Vagina (tissue), 2 donors: ENCODE data around the gene GSTT4. TPM values are rescaled to one million over a fixed set of nuclear protein-coding genes. Genes with fewer than 3 reads are reported as not detected.

ENCODE experiments used
- DNase-seq, 2 donors: peaks; one replicate each; pipeline ENCODE4 v3.0.0-alpha.2; 2017; ENCODE audit errors: extremely low spot score in 2 of 2
- H3K27ac ChIP-seq: fragments of 200-600 bp; sonication (generic); one replicate; pipeline ENCODE4 v1.5.1; 2019
- H3K27me3 ChIP-seq: fragments of 200-600 bp; sonication (generic); one replicate; pipeline ENCODE4 v1.5.1; 2019
- H3K36me3 ChIP-seq, 2 donors: fragments of 200-600 bp; sonication (generic); one replicate each; pipeline ENCODE4 v1.5.1; 2017 to 2019
- H3K4me1 ChIP-seq: fragments of 200-600 bp; sonication (generic); one replicate; pipeline ENCODE4 v1.5.1; 2019
- H3K4me3 ChIP-seq, 2 donors: fragments of 200-600 bp; sonication (generic); 1 replicate in 1 of 2; 2 replicates in 1 of 2; pipeline ENCODE4 v1.5.1; 2016 to 2019
- H3K9me3 ChIP-seq: fragments of 200-600 bp; sonication (generic); one replicate; pipeline ENCODE4 v1.5.1; 2019
- POLR2A ChIP-seq, 2 donors: fragments of 450-650 bp; IDR thresholded peaks; one replicate each; pipeline ENCODE4 v1.6.1; 2017; ENCODE audit warnings: antibody characterized with exemption in 2 of 2, mild to moderate bottlenecking in 2 of 2, moderate library complexity in 2 of 2
- POLR2AphosphoS5 ChIP-seq, 2 donors: sonication (generic); formaldehyde crosslinking; IDR thresholded peaks; one replicate each; pipeline ENCODE4 v1.9.0; 2017; ENCODE audit warnings: antibody characterized with exemption in 2 of 2, mild to moderate bottlenecking in 2 of 2, low read depth in 1 of 2; ENCODE audit not compliant: insufficient read depth in 1 of 2
- intact Hi-C: fragments of 100-400 bp; cut with DNase I; formaldehyde crosslinking; loops from one replicate; pipeline ENCODE4 v1.15.1; 2023
- total RNA-seq: library from RNA; depleted of rRNA; stranded (reverse); fragments of >200 nt; gene quantifications from one replicate; pipeline ENCODE4 v1.2.3, GENCODE V29; 2016
- TF ChIP-seq, protein P1 (sequence below), 3 experiments: fragments of 450-650 bp in 2 of 3; fragments of 200-600 bp in 1 of 3; sonication (generic) in 1 of 3; IDR thresholded peaks; one replicate each; pipeline ENCODE4 v1.5.1; 2017 to 2019; ENCODE audit warnings: antibody characterized with exemption in 3 of 3, mild to moderate bottlenecking in 2 of 3, moderate library complexity in 2 of 3

GSTT4 gene
- total RNA-seq, 1 donor from 2014 or later: not detected

DNA sequence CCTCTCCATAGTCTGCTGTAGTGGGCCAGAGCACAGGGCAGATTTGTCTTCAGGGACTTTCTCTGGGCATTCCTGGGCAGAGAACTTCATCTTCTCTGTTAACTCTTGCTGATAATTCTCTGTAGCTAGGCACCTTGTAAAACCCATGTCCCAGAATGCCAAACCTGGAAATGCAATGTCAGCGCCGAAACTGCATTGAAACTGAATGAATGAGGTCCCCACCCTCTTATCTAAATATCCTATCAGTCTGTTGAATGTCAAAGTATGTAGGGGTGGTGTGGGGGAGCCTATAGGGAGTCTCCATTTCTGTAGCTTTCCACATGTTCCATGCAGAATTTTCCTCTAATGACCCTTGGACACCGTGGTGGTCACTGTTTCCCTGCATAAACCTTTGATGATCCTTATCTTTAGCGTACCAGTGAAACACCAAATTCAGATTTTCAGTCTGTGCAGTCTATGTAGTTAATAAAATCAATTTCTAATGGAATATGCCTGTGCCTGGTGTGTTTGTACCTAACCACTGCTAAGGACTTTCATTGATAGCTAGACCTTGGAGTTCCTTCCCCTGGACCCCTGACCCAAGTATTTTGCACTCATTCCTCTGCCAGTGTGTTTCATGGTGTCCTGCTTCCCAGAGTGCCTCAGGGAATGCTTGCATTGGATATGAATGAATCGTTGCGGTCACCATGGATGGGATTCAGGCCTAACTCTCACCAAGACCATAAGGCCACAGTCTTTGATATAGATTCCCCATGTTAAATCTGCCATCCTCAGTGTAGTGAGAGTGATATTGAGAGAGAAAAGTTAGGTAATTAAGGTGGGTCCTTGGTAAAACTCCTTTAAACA, 3.4 kb upstream of the GSTT4 start:
- no peaks in the 10 kb centered on the region for H3K27me3 ChIP-seq
- DNase-seq: no peak
- H3K4me1 ChIP-seq: peaks cover 15% of the 10 kb centered on the region
- TF ChIP-seq POLR2A (IDR thresholded peaks at IDR 0.05): no peak
- TF ChIP-seq POLR2AphosphoS5 (IDR thresholded peaks at IDR 0.05; ENCODE audit: insufficient read depth in 1 of 2, low read depth in 1 of 2): no peak
- TF ChIP-seq, protein P1, sequence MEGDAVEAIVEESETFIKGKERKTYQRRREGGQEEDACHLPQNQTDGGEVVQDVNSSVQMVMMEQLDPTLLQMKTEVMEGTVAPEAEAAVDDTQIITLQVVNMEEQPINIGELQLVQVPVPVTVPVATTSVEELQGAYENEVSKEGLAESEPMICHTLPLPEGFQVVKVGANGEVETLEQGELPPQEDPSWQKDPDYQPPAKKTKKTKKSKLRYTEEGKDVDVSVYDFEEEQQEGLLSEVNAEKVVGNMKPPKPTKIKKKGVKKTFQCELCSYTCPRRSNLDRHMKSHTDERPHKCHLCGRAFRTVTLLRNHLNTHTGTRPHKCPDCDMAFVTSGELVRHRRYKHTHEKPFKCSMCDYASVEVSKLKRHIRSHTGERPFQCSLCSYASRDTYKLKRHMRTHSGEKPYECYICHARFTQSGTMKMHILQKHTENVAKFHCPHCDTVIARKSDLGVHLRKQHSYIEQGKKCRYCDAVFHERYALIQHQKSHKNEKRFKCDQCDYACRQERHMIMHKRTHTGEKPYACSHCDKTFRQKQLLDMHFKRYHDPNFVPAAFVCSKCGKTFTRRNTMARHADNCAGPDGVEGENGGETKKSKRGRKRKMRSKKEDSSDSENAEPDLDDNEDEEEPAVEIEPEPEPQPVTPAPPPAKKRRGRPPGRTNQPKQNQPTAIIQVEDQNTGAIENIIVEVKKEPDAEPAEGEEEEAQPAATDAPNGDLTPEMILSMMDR (IDR thresholded peaks at IDR 0.05): no peak
- H3K9me3 ChIP-seq: no peaks in the 10 kb centered on the region
- no peaks in the 10 kb centered on the region for H3K36me3 ChIP-seq
- no peak overlapping the region for H3K4me3 ChIP-seq
- intact Hi-C loops: loop anchor here (5.0 kb wide), 1 partner anchor 71 kb away; no protein-coding TSS in a partner anchor
- no peak overlapping the region for H3K27ac ChIP-seq

DNA sequence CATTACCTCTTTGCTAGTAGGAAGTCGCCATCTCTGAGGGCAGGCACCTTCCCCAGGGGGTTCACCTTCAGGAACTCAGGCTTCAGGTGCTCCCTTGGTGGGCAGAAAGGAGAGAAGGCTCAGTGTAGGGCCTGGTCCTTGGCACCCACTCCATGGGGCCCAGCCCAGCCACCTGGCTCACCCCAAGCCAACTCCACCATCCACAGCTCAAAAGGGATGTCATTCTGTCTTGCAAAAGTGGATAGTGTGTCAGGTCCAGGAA, 2.7 kb upstream of the GSTT4 start:
- intact Hi-C loops: loop anchor here (5.0 kb wide), 1 partner anchor 71 kb away; no protein-coding TSS in a partner anchor
- DNase-seq: no peak

DNA sequence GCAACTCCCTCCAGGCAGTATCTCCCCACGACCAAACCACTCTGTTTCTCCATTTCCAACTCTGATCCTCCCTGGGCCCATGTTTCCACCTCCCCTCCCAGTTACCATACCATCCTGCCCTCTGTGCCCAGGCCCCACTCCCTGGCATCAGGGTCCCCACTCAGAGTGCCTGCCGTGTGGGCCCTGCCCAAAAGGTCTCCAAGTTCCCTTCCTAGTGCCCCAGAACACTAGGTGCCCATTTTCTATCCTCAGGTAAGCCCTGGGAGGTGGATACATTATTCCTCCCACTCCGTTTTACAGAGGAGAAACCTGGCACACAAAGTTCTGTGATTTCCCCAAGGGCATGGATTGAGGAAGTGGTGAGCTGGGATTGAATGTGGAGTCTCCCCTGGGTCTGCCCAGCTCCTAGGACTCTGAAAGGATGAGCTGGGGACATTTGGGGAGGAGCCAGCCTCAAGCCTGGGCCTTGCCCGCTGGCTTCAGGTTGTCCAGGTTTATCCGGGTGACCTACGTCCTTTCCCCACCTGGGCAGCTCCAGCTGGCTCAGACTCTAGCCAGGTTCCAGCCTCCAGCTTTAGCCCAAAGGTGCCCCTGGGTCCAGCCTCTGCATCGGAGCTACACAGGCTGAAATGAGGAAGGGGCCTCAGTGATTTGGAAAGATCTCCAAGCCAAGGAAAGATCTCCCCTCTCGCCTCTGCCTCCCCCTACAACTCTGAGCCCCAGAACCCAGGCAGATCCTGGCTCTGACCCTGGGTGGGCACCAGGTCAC, 2.2 kb upstream of the GSTT4 start:
- Histone ChIP-seq H3K27ac (no peak overlapping the region), H3K36me3 (no peaks in the 10 kb centered on the region), H3K27me3 (no peaks in the 10 kb centered on the region), H3K9me3 (no peaks in the 10 kb centered on the region), H3K4me1 (peaks cover 11% of the 10 kb centered on the region), H3K4me3 (no peak overlapping the region)
- TF ChIP-seq POLR2AphosphoS5 (IDR thresholded peaks at IDR 0.05; ENCODE audit: insufficient read depth in 1 of 2, low read depth in 1 of 2): no peak
- no peak for TF ChIP-seq POLR2A (IDR thresholded peaks at IDR 0.05)
- TF ChIP-seq, protein P1 (IDR thresholded peaks at IDR 0.05): no peak
- intact Hi-C loops: loop anchor here (5.0 kb wide), 1 partner anchor 70 kb away; no protein-coding TSS in a partner anchor
- DNase-seq: no peak

More for the DNA sequence above, 2.7 kb upstream of the GSTT4 start:
- no peaks in the 10 kb centered on the region for H3K9me3 ChIP-seq
- H3K27ac ChIP-seq: no peak overlapping the region
- H3K4me3 ChIP-seq: no peak overlapping the region
- no peaks in the 10 kb centered on the region for H3K27me3 ChIP-seq
- no peaks in the 10 kb centered on the region for H3K36me3 ChIP-seq
- peaks cover 15% of the 10 kb centered on the region for H3K4me1 ChIP-seq
- TF ChIP-seq, protein P1 (IDR thresholded peaks at IDR 0.05): no peak
- no peak for TF ChIP-seq POLR2A (IDR thresholded peaks at IDR 0.05)
- no peak for TF ChIP-seq POLR2AphosphoS5 (IDR thresholded peaks at IDR 0.05; ENCODE audit: insufficient read depth in 1 of 2, low read depth in 1 of 2)

DNA sequence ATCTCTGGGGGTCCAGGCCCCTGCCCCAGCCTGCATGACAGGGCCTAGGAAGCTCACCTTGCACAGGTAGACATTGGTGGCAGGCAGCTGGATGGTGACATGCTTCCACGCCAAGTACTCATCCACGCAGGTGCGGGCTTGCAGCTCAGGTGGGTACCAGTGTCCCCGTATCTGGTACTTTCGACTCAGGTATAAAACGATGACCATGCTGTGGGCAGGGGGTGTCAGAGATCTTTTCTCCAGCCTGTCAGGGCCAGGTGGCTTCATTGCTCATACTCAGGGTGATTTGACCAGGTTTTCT, 1.6 kb upstream of the GSTT4 start:
- Histone ChIP-seq H3K27ac (no peak overlapping the region), H3K27me3 (no peaks in the 10 kb centered on the region), H3K4me3 (no peak overlapping the region), H3K4me1 (peaks cover 5% of the 10 kb centered on the region), H3K36me3 (no peaks in the 10 kb centered on the region), H3K9me3 (no peaks in the 10 kb centered on the region)
- intact Hi-C loops: loop anchor here (5.0 kb wide), 1 partner anchor 70 kb away; no protein-coding TSS in a partner anchor
- no peak for TF ChIP-seq POLR2AphosphoS5 (IDR thresholded peaks at IDR 0.05; ENCODE audit: insufficient read depth in 1 of 2, low read depth in 1 of 2)
- DNase-seq: no peak

DNA sequence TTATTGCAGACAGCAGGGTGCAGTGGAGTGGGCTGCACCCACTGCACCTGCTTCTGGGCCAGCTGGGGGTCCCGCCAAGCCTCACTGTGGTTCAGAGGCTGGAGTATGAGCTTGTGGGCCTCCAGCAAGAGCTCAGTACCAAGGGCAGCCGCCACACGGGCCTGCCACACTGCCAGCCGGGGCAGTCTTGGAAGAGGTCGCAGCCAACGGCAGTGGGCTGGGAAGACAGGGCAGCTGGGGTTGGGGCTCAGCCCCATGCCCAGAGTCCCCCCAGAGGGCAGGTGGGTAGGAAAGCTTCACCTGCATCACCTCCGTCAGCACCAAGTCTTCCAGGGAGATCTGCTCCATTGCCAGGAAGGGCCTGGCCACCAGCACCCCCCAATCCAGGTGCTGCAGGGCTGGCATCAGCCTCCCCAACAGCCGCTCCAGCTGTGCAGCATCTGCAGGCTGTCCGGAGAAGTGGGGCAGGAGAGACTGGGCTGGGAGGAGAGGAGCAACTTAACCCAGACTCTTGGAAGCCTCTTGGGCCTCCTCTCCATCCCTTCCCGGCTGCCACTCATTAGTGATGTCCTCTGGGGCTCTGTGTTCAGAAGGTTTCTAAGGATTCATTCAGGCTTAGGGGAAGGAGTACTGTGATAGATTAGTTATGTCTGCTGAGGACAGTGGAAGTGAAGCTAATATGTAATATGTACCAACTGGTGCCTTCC, 1.1 kb upstream of the GSTT4 start:
- Histone ChIP-seq H3K36me3 (no peaks in the 10 kb centered on the region), H3K9me3 (no peaks in the 10 kb centered on the region), H3K27ac (no peak overlapping the region), H3K4me1 (no peaks in the 10 kb centered on the region), H3K27me3 (no peaks in the 10 kb centered on the region), H3K4me3 (no peak overlapping the region)
- no peak for DNase-seq
- no peak for TF ChIP-seq POLR2A (IDR thresholded peaks at IDR 0.05)
- TF ChIP-seq POLR2AphosphoS5 (IDR thresholded peaks at IDR 0.05; ENCODE audit: insufficient read depth in 1 of 2, low read depth in 1 of 2): no peak
- TF ChIP-seq, protein P1 (IDR thresholded peaks at IDR 0.05): no peak
- intact Hi-C loops: loop anchor here (5.0 kb wide), 1 partner anchor 69 kb away; no protein-coding TSS in a partner anchor
